KOPT-K1 (cell line): ENCODE measurements around the gene DMKN.

Experiments
- H3K27ac ChIP-seq: fragments of 200-600 bp; sonication (generic); 2 replicates; pipeline ENCODE4 v1.5.1; 2016; ENCODE audit warnings: antibody characterized with exemption, mild to moderate bottlenecking, low read depth, low read length; ENCODE audit not compliant: poor library complexity, severe bottlenecking
- H3K36me3 ChIP-seq: fragments of 200-600 bp; sonication (generic); 2 replicates; pipeline ENCODE4 v1.5.1; 2017; ENCODE audit warnings: antibody characterized with exemption, mild to moderate bottlenecking, low read length, moderate library complexity; ENCODE audit not compliant: insufficient read depth
- H3K9me3 ChIP-seq: fragments of 200-600 bp; sonication (generic); 2 replicates; pipeline ENCODE4 v1.5.1; 2017; ENCODE audit warnings: antibody characterized with exemption, low read length, mild to moderate bottlenecking; ENCODE audit not compliant: insufficient read depth, poor library complexity, severe bottlenecking

The DMKN gene

GRCh38 chr19:35498984-35499527, 14.4 kb downstream of the DMKN start:
- no peaks in the 10 kb centered on the region for H3K9me3 ChIP-seq
- no peaks in the 10 kb centered on the region for H3K36me3 ChIP-seq
- no peak overlapping the region for H3K27ac ChIP-seq

GRCh38 chr19:35498220-35498619, 15.2 kb downstream of the DMKN start:
- no peaks in the 10 kb centered on the region for H3K36me3 ChIP-seq
- H3K27ac ChIP-seq, result no peak overlapping the region
- H3K9me3 ChIP-seq, result no peaks in the 10 kb centered on the region

GRCh38 chr19:35497406-35497805, 16.0 kb downstream of the DMKN start:
- Histone ChIP-seq H3K27ac (no peak overlapping the region), H3K36me3 (no peaks in the 10 kb centered on the region), H3K9me3 (no peaks in the 10 kb centered on the region)

- H3K36me3 ChIP-seq, result no peaks in the 10 kb centered on the region
- no peak overlapping the region for H3K27ac ChIP-seq
- no peaks in the 10 kb centered on the region for H3K9me3 ChIP-seq
Measured at GRCh38 chr19:35495107-35496064, 18.1 kb downstream of the DMKN start.

- H3K9me3 ChIP-seq, result no peaks in the 10 kb centered on the region
- no peak overlapping the region for H3K27ac ChIP-seq
- H3K36me3 ChIP-seq, result no peaks in the 10 kb centered on the region
Measured at GRCh38 chr19:35493971-35494370, 19.5 kb downstream of the DMKN start.

- Histone ChIP-seq H3K36me3 (no peaks in the 10 kb centered on the region), H3K9me3 (no peaks in the 10 kb centered on the region), H3K27ac (no peak overlapping the region)
Measured at GRCh38 chr19:35491836-35492360, 21.6 kb downstream of the DMKN start.

- no peaks in the 10 kb centered on the region for H3K36me3 ChIP-seq
- no peak within 1 kb of the TSS for H3K27ac ChIP-seq
- no peaks in the 10 kb centered on the region for H3K9me3 ChIP-seq
Measured at GRCh38 chr19:35490364-35490763, 23.1 kb downstream of the DMKN start, which contains the start of gene KRTDAP. Gene KRTDAP (minus strand): TSS chr19:35490464. CDS start chr19:35490442, 22 bp downstream.

- no peaks in the 10 kb centered on the region for H3K9me3 ChIP-seq
- H3K27ac ChIP-seq, result no peak overlapping the region
- no peaks in the 10 kb centered on the region for H3K36me3 ChIP-seq
Measured at GRCh38 chr19:35488677-35489076, 24.8 kb downstream of the DMKN start.

- H3K36me3 ChIP-seq, result no peaks in the 10 kb centered on the region
- H3K9me3 ChIP-seq, result no peaks in the 10 kb centered on the region
- H3K27ac ChIP-seq, result no peak overlapping the region
Measured at GRCh38 chr19:35487656-35488182, 25.7 kb downstream of the DMKN start.

GRCh38 chr19:35486268-35486708, 27.2 kb downstream of the DMKN start:
- no peaks in the 10 kb centered on the region for H3K36me3 ChIP-seq
- H3K27ac ChIP-seq, result no peak overlapping the region
- no peaks in the 10 kb centered on the region for H3K9me3 ChIP-seq

GRCh38 chr19:35484252-35485036, 29.0 kb downstream of the DMKN start:
- no peaks in the 10 kb centered on the region for H3K9me3 ChIP-seq
- no peak overlapping the region for H3K27ac ChIP-seq
- H3K36me3 ChIP-seq, result no peaks in the 10 kb centered on the region

- Histone ChIP-seq H3K9me3 (no peaks in the 10 kb centered on the region), H3K27ac (no peak overlapping the region), H3K36me3 (no peaks in the 10 kb centered on the region)
Measured at GRCh38 chr19:35483089-35483488, 30.4 kb downstream of the DMKN start.

GRCh38 chr19:35478794-35479677, 34.4 kb downstream of the DMKN start:
- Histone ChIP-seq H3K36me3 (no peaks in the 10 kb centered on the region), H3K27ac (no peak overlapping the region), H3K9me3 (no peaks in the 10 kb centered on the region)

GRCh38 chr19:35476149-35476548, 37.3 kb downstream of the DMKN start:
- H3K27ac ChIP-seq, result no peak overlapping the region
- no peaks in the 10 kb centered on the region for H3K9me3 ChIP-seq
- no peaks in the 10 kb centered on the region for H3K36me3 ChIP-seq
